ENCODE data around the gene ELL.

GRCh38 chr19:18444513-18444912 lies 77.4 kb downstream of the ELL start:
- no peak for TF ChIP-seq EZH2 (IDR thresholded peaks at IDR 0.05)
- no peak for TF ChIP-seq POLR2AphosphoS5 (IDR thresholded peaks at IDR 0.05; ENCODE audit: borderline replicate concordance, low read depth, low read length)
- no peak for TF ChIP-seq FOXP2 (optimal IDR thresholded peaks at IDR 0.05; ENCODE audit: control extremely low read depth, extremely low read length, insufficient read depth)

Measured in SK-N-MC (cell line).